T-helper 17 cell (primary cell): ENCODE results near the gene AATF. TPM values are rescaled to one million over a fixed set of nuclear protein-coding genes. Genes with fewer than 3 reads are reported as not detected.

Source experiments
- ATAC-seq: fragments of 150-1000 bp; cut with Tn5 transposase; 2 replicates; pipeline ENCODE4 v1.10.0; 2021; ENCODE audit warnings: mild to moderate bottlenecking, moderate library complexity
- DNase-seq, 3 donors: peaks; one replicate each; pipeline versions ENCODE4 v3.0.0 to v3.0.0-alpha.2; 2020 to 2021
- H3K9me3 ChIP-seq: one replicate; pipeline ENCODE4 v1.7.0; 2013; ENCODE audit warnings: low read length, mild to moderate bottlenecking; ENCODE audit not compliant: control insufficient read depth, poor library complexity, severe bottlenecking
- H3K27ac Mint-ChIP-seq: one replicate; pipeline ENCODE4 v1.8.0; 2022; ENCODE audit warnings: mild to moderate bottlenecking, moderate library complexity, mixed read lengths
- H3K27me3 Mint-ChIP-seq: one replicate; pipeline ENCODE4 v1.8.0; 2022; ENCODE audit warnings: mixed read lengths
- H3K36me3 Mint-ChIP-seq: one replicate; pipeline ENCODE4 v1.8.0; 2022; ENCODE audit warnings: low read depth, mixed read lengths
- H3K4me1 Mint-ChIP-seq: one replicate; pipeline ENCODE4 v1.8.0; 2022; ENCODE audit warnings: mild to moderate bottlenecking, mixed read lengths
- H3K4me3 Mint-ChIP-seq: one replicate; pipeline ENCODE4 v1.8.0; 2022; ENCODE audit warnings: mild to moderate bottlenecking, moderate library complexity, mixed read lengths
- total RNA-seq, 4 donors: library from RNA in 2 of 4; stranded (reverse) in 2 of 4; gene quantifications; one replicate each; pipeline ENCODE4 v1.2.3 and lab custom pipeline; 2022 to 2026

AATF gene
- total RNA-seq, 2 donors from 2014 or later = 47.8 to 56.3 TPM

GRCh38 chr17:36933512-36934143 lies 15.1 kb upstream of the AATF start:
- Mint-ChIP-seq H3K4me1 (peaks cover 60% of the 10 kb centered on the region), H3K27me3 (peaks cover 91% of the 10 kb centered on the region), H3K36me3 (peaks cover 11% of the 10 kb centered on the region), H3K4me3 (peak overlapping the region; percentile 92), H3K27ac (peak overlapping the region; percentile 69)
- DNase-seq (no peak), ATAC-seq (no peak)
- no peaks in the 10 kb centered on the region for H3K9me3 ChIP-seq

- no peaks in the 10 kb centered on the region for H3K9me3 ChIP-seq
- Mint-ChIP-seq H3K4me1 (peaks cover 61% of the 10 kb centered on the region), H3K36me3 (peaks cover 11% of the 10 kb centered on the region), H3K27me3 (peaks cover 91% of the 10 kb centered on the region), H3K4me3 (peak overlapping the region; percentile 92), H3K27ac (peak overlapping the region; percentile 69)
- DNase-seq (no peak), ATAC-seq (no peak)
These were observed 14.5 kb upstream of the AATF start for GRCh38 chr17:36934144-36934691.

- Mint-ChIP-seq H3K4me1 (peaks cover 64% of the 10 kb centered on the region), H3K36me3 (peaks cover 11% of the 10 kb centered on the region), H3K27ac (peak overlapping the region; percentile 39), H3K4me3 (peak overlapping the region; percentile 88), H3K27me3 (peaks cover 91% of the 10 kb centered on the region)
- no peaks in the 10 kb centered on the region for H3K9me3 ChIP-seq
- DNase-seq (no peak), ATAC-seq (no peak)
These were observed 13.8 kb upstream of the AATF start for GRCh38 chr17:36934692-36935630.

GRCh38 chr17:36935671-36936454 lies 12.9 kb upstream of the AATF start:
- Mint-ChIP-seq H3K4me3 (peak overlapping the region; percentile 88), H3K4me1 (peaks cover 64% of the 10 kb centered on the region), H3K27ac (peak overlapping the region; percentile 39), H3K27me3 (peaks cover 90% of the 10 kb centered on the region), H3K36me3 (peaks cover 11% of the 10 kb centered on the region)
- H3K9me3 ChIP-seq = no peaks in the 10 kb centered on the region
- DNase-seq (no peak), ATAC-seq (no peak)

GRCh38 chr17:36936455-36937000 lies 12.2 kb upstream of the AATF start:
- no peak for ATAC-seq
- DNase-seq = no peak
- no peaks in the 10 kb centered on the region for H3K9me3 ChIP-seq

GRCh38 chr17:36937001-36937958 lies 11.5 kb upstream of the AATF start, which contains the start of gene LHX1:
Gene LHX1 (plus strand): TSS chr17:36937475. CDS start chr17:36938198, 723 bp downstream.
- Mint-ChIP-seq H3K4me3 (peak within 1 kb of the TSS; percentile 88), H3K4me1 (peaks cover 62% of the 10 kb centered on the region), H3K27ac (peak within 1 kb of the TSS; percentile 79), H3K27me3 (peaks cover 86% of the 10 kb centered on the region), H3K36me3 (peaks cover 10% of the 10 kb centered on the region)
- ATAC-seq (peak; percentile 32), DNase-seq (no peak)
- H3K9me3 ChIP-seq = no peaks in the 10 kb centered on the region

More at GRCh38 chr17:36936455-36937000, 12.2 kb upstream of the AATF start:
- Mint-ChIP-seq H3K4me3 (peak overlapping the region; percentile 88), H3K27ac (peak overlapping the region; percentile 79), H3K27me3 (peaks cover 90% of the 10 kb centered on the region), H3K36me3 (peaks cover 10% of the 10 kb centered on the region), H3K4me1 (peaks cover 66% of the 10 kb centered on the region)

GRCh38 chr17:36937959-36938565 lies 10.7 kb upstream of the AATF start:
- Mint-ChIP-seq H3K4me1 (peaks cover 54% of the 10 kb centered on the region), H3K36me3 (peaks cover 8% of the 10 kb centered on the region), H3K4me3 (peak overlapping the region; percentile 88), H3K27ac (peak overlapping the region; percentile 79), H3K27me3 (peaks cover 78% of the 10 kb centered on the region)
- DNase-seq (no peak), ATAC-seq (no peak)
- H3K9me3 ChIP-seq = no peaks in the 10 kb centered on the region

GRCh38 chr17:36938566-36939051 lies 10.1 kb upstream of the AATF start:
- Mint-ChIP-seq H3K4me3 (peak overlapping the region; percentile 88), H3K27me3 (peaks cover 73% of the 10 kb centered on the region), H3K4me1 (peaks cover 50% of the 10 kb centered on the region), H3K27ac (peak overlapping the region; percentile 79), H3K36me3 (peaks cover 7% of the 10 kb centered on the region)
- no peak for DNase-seq
- no peaks in the 10 kb centered on the region for H3K9me3 ChIP-seq
- ATAC-seq = no peak

- no peaks in the 10 kb centered on the region for H3K9me3 ChIP-seq
- Mint-ChIP-seq H3K4me3 (peak overlapping the region; percentile 64), H3K27me3 (peaks cover 70% of the 10 kb centered on the region), H3K4me1 (peaks cover 47% of the 10 kb centered on the region), H3K27ac (peak overlapping the region; percentile 73), H3K36me3 (peaks cover 6% of the 10 kb centered on the region)
- no peak for ATAC-seq
- no peak for DNase-seq
These were observed 9.5 kb upstream of the AATF start for GRCh38 chr17:36939052-36939801.

GRCh38 chr17:36939802-36940312 lies 8.9 kb upstream of the AATF start:
- Mint-ChIP-seq H3K4me3 (peak overlapping the region; percentile 37), H3K4me1 (peaks cover 46% of the 10 kb centered on the region), H3K27ac (peak overlapping the region; percentile 73), H3K36me3 (peaks cover 6% of the 10 kb centered on the region), H3K27me3 (peaks cover 75% of the 10 kb centered on the region)
- ATAC-seq (no peak), DNase-seq (no peak)
- H3K9me3 ChIP-seq = no peaks in the 10 kb centered on the region
